ENCODE results near the gene RHBDD2.
A peak's percentile ranks its signal among the peaks of the same experiment; 100 is the strongest.
"Not testable (repeated sequence)": the region's sequence is repeated elsewhere in the genome, so short reads cannot be mapped to it uniquely, and the experiment has no call there.

RHBDD2 gene

GRCh38 chr7:75867390-75867717, 11.5 kb upstream of the RHBDD2 start:
- H3K27ac ChIP-seq: no peak overlapping the region
- TF ChIP-seq CTCF (IDR thresholded peaks at IDR 0.05): no peak
- H3K4me3 ChIP-seq: no peak overlapping the region
- no peak for DNase-seq (ENCODE audit: low spot score)

- Histone ChIP-seq H3K4me3 (no peak overlapping the region), H3K27ac (no peak overlapping the region)
- no peak for TF ChIP-seq CTCF (IDR thresholded peaks at IDR 0.05)
- no peak for DNase-seq (ENCODE audit: low spot score)
Measured at GRCh38 chr7:75868153-75868552, 10.7 kb upstream of the RHBDD2 start.

GRCh38 chr7:75869776-75870379, 9.0 kb upstream of the RHBDD2 start:
- no peak overlapping the region for H3K27ac ChIP-seq
- no peak for TF ChIP-seq CTCF (IDR thresholded peaks at IDR 0.05)
- no peak for DNase-seq (ENCODE audit: low spot score)
- H3K4me3 ChIP-seq: no peak overlapping the region

- Histone ChIP-seq H3K27ac (no peak overlapping the region), H3K4me3 (no peak overlapping the region)
- DNase-seq (ENCODE audit: low spot score): no peak
- no peak for TF ChIP-seq CTCF (IDR thresholded peaks at IDR 0.05)
Measured at GRCh38 chr7:75870557-75871161, 8.2 kb upstream of the RHBDD2 start.

GRCh38 chr7:75872073-75872782, 6.6 kb upstream of the RHBDD2 start:
- no peak for DNase-seq (ENCODE audit: low spot score)
- TF ChIP-seq CTCF (IDR thresholded peaks at IDR 0.05): no peak
- no peak overlapping the region for H3K4me3 ChIP-seq
- peak overlapping the region in 1 of 2 donors; percentile 42 for H3K27ac ChIP-seq

GRCh38 chr7:75874180-75874579, 4.7 kb upstream of the RHBDD2 start:
- not testable (repeated sequence) for DNase-seq (ENCODE audit: low spot score); H3K4me3 ChIP-seq

GRCh38 chr7:75875113-75876080, 3.4 kb upstream of the RHBDD2 start:
- no peak overlapping the region for H3K27ac ChIP-seq
- H3K4me3 ChIP-seq: no peak overlapping the region
- TF ChIP-seq CTCF (IDR thresholded peaks at IDR 0.05): no peak

More at GRCh38 chr7:75874180-75874579, 4.7 kb upstream of the RHBDD2 start:
- H3K27ac ChIP-seq: not testable (repeated sequence)

More at GRCh38 chr7:75875113-75876080, 3.4 kb upstream of the RHBDD2 start:
- no peak for DNase-seq (ENCODE audit: low spot score)
